GM21367 (cell line): Measurements from ENCODE around the gene TOP1.

Source experiments
- ATAC-seq: cut with Tn5 transposase; IDR thresholded peaks from one replicate; pipeline ENCODE4 v1.9.1; 2021; ENCODE audit not compliant: unreplicated experiment

TOP1 gene

DNA sequence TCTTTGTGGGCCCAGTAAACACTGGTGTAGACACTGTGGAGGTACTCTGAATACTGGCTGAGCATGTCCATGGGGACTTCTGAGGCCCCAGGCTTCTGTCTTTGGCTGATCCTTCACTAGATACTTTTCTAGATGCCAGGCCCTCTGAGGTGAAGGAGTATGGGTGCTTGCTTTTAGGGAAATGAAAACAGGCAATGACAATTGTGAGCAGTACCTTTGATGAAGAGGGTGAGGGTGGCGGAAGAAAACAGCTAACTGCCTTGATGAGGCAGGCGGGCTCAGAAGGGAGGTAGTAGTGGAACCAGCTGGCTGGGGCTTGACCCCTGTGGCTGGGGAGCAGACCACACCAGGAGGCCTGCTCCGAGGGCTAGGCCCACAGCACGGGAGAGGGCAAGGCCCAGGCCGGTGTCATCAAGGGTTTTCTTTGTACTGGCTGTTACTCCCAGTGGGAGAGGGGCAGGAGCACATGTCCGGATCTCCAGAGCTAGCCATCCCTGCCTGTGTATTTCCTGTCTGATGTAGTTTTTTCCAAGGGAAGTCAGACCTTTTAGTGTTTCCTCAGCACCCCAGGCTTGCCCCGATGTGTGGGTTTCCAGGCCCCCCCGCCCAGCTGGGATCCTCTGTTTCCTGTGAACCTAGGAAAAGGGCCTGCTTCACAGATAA, 112.7 kb downstream of the TOP1 start:
- no peak for ATAC-seq

DNA sequence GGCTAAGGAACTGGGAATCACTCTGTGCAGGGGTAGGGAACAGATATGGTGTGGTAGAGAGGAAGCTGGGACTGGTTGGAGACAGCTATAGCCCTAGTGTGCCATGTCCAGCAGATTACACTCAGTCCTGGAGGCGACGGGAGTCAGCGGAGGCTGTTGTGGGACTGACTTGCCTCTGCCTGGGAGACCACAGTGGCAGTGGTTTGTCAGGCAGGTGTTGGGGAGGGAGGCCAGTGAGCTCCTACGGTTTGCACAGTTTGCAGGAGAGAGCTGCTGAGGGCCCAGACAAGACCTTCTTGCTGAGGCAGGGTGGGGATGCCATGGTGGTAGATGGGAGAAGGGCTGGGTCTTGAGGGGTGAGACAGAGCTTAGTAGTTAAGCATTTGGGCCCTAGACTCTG, 113.6 kb downstream of the TOP1 start:
- ATAC-seq: no peak

DNA sequence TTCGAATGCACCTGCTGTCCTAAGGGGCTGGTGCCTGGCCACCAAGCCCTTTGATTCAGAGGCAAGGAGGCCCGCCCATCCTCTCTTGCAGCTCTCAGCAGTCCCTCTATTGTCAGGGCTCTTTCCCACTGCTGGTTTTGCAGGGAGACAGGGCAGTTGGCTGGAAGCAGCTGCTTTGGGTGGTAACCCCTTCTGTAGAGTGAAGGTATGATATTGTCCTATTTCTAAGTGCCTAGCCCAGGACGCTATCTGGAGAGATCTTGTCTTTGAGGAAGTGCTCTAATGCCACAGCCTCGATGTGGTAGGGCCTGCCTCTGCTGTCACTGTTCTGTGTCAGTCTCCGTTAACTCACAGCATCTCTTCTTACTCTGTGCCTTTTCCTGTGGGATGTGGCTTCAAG, 114.3 kb downstream of the TOP1 start:
- no peak for ATAC-seq

DNA sequence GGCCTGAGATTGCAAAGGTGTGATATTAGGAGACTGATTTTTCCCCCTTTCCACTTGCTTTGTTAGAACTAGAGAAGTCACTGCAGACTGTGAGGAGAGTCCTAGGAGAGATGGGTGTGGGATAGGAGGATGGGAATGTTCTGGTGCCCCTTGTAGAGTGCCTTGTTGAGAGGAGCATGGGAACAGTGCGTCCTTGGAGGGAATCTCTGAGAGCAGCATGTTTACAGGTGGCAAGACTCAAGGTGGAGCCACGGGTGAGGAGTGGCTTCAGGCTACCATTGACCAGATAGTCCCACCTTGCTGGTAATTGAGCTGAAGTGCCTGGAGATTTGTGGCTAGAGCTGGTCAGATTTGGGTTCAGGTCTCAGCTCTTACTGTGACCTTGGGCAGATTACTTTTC, 114.7 kb downstream of the TOP1 start:
- no peak for ATAC-seq

DNA sequence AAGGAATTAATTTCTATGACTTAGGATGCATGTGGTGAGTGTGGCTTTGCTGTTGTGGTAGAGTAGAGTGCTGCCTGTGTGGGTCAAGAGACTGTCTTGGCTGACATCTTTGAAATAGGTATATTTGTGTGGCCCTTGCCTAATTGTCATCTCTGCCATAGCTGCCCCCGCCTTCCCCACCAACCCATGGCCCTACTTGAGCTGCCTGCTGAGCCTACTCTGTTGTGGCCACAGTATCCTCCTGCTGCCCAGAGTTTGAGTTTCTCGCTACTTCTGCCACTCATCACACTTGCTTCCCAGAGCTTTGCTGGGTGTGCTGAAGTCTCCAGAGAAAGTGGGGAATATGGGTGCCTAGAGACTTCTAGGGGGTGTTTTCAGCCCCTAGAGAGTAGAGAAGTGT, 116.7 kb downstream of the TOP1 start:
- no peak for ATAC-seq

DNA sequence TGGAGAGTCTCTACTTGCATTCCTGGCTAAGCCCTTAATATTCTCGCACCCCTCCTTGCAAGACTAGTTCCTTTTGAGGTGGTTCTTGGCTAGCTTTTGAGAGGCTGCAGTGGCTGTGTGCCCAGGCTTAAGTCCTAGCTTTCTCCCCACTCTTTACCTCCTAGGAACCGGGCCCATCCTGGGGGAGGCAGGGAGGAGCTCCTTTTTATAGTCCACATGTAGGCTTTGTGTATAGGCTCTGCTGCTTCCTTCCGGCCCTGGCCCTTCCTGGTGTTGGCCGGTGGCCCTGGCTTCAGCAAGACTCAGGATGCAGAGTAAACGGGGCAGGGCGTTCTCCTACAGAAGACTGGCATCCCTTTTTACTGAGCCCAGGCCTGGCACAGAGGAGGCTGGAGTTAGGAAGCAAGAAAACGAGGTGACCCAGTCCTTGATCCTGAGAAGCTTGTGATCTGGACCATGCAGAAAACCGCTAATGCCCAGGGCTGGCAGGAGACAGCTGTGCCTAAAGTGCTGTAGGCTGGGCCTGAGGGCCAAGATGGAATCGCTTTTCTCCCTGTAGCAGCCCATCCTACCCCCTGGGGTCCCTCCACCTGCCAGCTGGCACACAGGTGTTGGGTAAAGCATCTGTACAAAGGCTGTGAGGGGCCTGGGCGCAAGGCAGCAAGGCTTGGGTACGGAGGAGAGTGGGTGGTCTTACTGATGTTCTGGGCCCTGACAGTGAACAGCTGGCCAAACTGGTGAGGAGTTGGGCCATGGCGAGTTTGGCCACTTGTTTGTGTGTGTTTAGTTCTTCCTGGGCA, 117.4 kb downstream of the TOP1 start:
- no peak for ATAC-seq

DNA sequence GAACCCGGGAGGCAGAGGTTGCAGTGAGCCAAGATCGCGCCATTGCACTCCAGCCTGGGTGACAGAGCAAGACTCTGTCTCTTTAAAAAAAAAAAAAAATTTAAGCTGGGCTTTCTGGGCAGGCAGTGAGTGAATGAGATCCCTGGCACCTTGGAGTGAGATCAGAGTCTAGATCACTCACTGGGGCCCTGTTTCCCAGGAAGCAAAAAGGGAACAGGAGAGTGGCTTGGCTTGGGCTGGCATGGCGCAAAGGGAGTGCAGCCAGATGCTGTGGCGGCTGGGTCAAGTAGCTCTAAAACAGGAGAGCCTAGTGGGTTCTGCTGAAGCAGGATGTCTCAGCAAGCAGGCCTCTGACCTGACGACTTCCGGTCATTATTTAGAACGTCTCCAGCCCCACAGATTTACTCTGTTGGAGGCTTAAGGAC, 119.2 kb downstream of the TOP1 start:
- ATAC-seq: no peak

- no peak for ATAC-seq
Measured at GRCh38 chr20:41148942-41149341, 120.3 kb downstream of the TOP1 start.

DNA sequence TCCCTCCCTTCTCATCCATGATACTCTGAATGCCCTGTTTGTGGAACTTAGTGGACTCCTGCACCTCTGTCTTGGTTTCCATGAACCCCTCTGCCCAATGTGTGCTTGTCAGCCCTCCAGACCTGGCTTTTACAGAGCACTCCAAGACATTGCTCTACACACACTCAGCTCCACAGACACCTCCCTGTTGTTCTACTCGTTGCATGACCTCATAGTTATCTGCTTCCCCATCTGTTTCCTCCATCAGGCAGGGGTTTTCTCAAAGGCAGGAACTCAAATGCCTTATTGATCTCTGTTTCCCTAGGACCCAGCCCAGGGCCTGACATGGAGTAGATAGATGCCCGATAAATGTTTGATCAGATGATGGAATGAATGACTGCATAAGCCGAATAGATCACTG, 122.0 kb downstream of the TOP1 start:
- no peak for ATAC-seq

- ATAC-seq: no peak
Measured at GRCh38 chr20:41151134-41151869, 122.7 kb downstream of the TOP1 start.

- ATAC-seq: no peak
Measured at GRCh38 chr20:41152108-41152757, 123.6 kb downstream of the TOP1 start.

- no peak for ATAC-seq
Measured at GRCh38 chr20:41154436-41155176, 126.0 kb downstream of the TOP1 start.

- no peak for ATAC-seq
Measured at GRCh38 chr20:41155261-41155660, 126.6 kb downstream of the TOP1 start.

GRCh38 chr20:41158082-41158625, 129.5 kb downstream of the TOP1 start:
- no peak for ATAC-seq

- ATAC-seq: no peak
Measured at GRCh38 chr20:41159547-41159946, 130.9 kb downstream of the TOP1 start.

GRCh38 chr20:41160686-41161085, 132.1 kb downstream of the TOP1 start:
- ATAC-seq: no peak

DNA sequence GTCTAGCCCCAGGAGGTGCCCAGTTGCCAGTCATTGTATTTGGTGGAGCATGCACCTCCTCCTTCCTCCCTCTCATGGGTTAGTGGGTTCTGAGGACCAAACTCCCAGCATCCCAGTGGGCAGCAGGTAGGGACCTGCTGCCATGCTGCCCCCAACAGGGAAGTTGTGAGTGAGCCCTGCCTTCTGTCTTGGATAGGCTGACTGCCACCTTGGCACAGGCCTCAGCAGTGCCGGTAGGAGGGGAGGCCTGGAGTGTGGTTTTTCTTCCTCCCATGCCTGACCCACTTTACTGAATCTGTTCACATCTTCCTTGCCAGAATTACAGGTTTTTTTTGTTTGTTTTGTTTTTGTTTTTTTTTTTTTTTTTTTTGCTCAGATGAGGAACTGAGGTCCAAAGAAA, 133.3 kb downstream of the TOP1 start:
- ATAC-seq: no peak

- ATAC-seq: no peak
Measured at GRCh38 chr20:41162396-41162795, 133.8 kb downstream of the TOP1 start.

- no peak for ATAC-seq
Measured at GRCh38 chr20:41163821-41164220, 135.2 kb downstream of the TOP1 start.
